HEK293 (cell line): ENCODE data around the gene CBX8.

Source experiments
- BCL11A ChIP-seq: fragments of 450-650 bp; formaldehyde crosslinking; IDR thresholded peaks from 2 replicates; pipeline ENCODE4 v1.5.1; 2016; ENCODE audit warnings: low read depth, missing biosample characterization, missing genetic modification characterization
- BCL11B ChIP-seq: fragments of 450-650 bp; formaldehyde crosslinking; IDR thresholded peaks from 2 replicates; pipeline ENCODE4 v1.5.1; 2016; ENCODE audit warnings: low read depth, missing biosample characterization, missing genetic modification characterization
- BCL6B ChIP-seq: fragments of 450-650 bp; formaldehyde crosslinking; IDR thresholded peaks from 2 replicates; pipeline ENCODE4 v1.5.1; 2017; ENCODE audit warnings: missing biosample characterization, missing genetic modification characterization
- CTCF ChIP-seq: fragments of 450-650 bp; formaldehyde crosslinking; IDR thresholded peaks from 2 replicates; pipeline ENCODE4 v1.5.1; 2016; ENCODE audit warnings: missing biosample characterization, missing genetic modification characterization
- HOXD13 ChIP-seq: sonication (generic); formaldehyde crosslinking; IDR thresholded peaks from 2 replicates; pipeline ENCODE4 v1.8.0; 2022; ENCODE audit warnings: missing genetic modification reagents, borderline replicate concordance
- MYNN ChIP-seq: fragments of 450-650 bp; formaldehyde crosslinking; IDR thresholded peaks from 2 replicates; pipeline ENCODE4 v1.5.1; 2016; ENCODE audit warnings: missing biosample characterization, missing genetic modification characterization, borderline replicate concordance
- PBX3 ChIP-seq: sonication (generic); formaldehyde crosslinking; IDR thresholded peaks from 2 replicates; pipeline ENCODE4 v1.8.1; 2022; ENCODE audit warnings: mild to moderate bottlenecking, moderate library complexity, missing genetic modification reagents
- PRDM1 ChIP-seq: fragments of 450-650 bp; formaldehyde crosslinking; IDR thresholded peaks from 2 replicates; pipeline ENCODE4; 2016; ENCODE audit warnings: missing biosample characterization, missing genetic modification characterization
- PRDM4 ChIP-seq: fragments of 450-650 bp; formaldehyde crosslinking; IDR thresholded peaks from 2 replicates; pipeline ENCODE4 v1.5.1; 2017; ENCODE audit warnings: missing biosample characterization, missing genetic modification characterization
- SP7 ChIP-seq: fragments of 450-650 bp; formaldehyde crosslinking; IDR thresholded peaks from 2 replicates; pipeline ENCODE4 v1.5.1; 2016; ENCODE audit warnings: missing biosample characterization, missing genetic modification characterization
- WT1 ChIP-seq: fragments of 450-650 bp; formaldehyde crosslinking; IDR thresholded peaks from 2 replicates; pipeline ENCODE4 v1.5.1; 2016; ENCODE audit warnings: missing biosample characterization, missing genetic modification characterization
- ZFHX2 ChIP-seq: fragments of 450-650 bp; formaldehyde crosslinking; conservative IDR thresholded peaks from 2 replicates; pipeline ENCODE4 v1.5.1; 2016; ENCODE audit warnings: missing biosample characterization, missing genetic modification characterization
- ZNF140 ChIP-seq: fragments of 450-650 bp; formaldehyde crosslinking; IDR thresholded peaks from 2 replicates; pipeline ENCODE4 v1.5.1; 2016; ENCODE audit warnings: missing biosample characterization, missing genetic modification characterization
- ZNF23 ChIP-seq: fragments of 450-650 bp; formaldehyde crosslinking; IDR thresholded peaks from 2 replicates; pipeline ENCODE4 v1.5.1; 2016; ENCODE audit warnings: missing biosample characterization, missing genetic modification characterization, borderline replicate concordance
- ZNF302 ChIP-seq: fragments of 450-650 bp; formaldehyde crosslinking; IDR thresholded peaks from 2 replicates; pipeline ENCODE4 v1.5.1; 2016; ENCODE audit warnings: missing biosample characterization, missing genetic modification characterization, low read depth
- ZNF311 ChIP-seq: fragments of 450-650 bp; formaldehyde crosslinking; IDR thresholded peaks from 2 replicates; pipeline ENCODE4 v1.5.1; 2017; ENCODE audit warnings: missing biosample characterization, missing genetic modification characterization, borderline replicate concordance
- ZNF398 ChIP-seq: fragments of 450-650 bp; formaldehyde crosslinking; IDR thresholded peaks from 2 replicates; pipeline ENCODE4 v1.5.1; 2017; ENCODE audit warnings: missing biosample characterization, missing genetic modification characterization
- ZNF426 ChIP-seq: fragments of 450-650 bp; formaldehyde crosslinking; IDR thresholded peaks from 2 replicates; pipeline ENCODE4 v1.5.1; 2017; ENCODE audit warnings: missing biosample characterization, missing genetic modification characterization, mild to moderate bottlenecking, inconsistent platforms, moderate library complexity
- ZNF48 ChIP-seq: fragments of 450-650 bp; formaldehyde crosslinking; IDR thresholded peaks from 2 replicates; pipeline ENCODE4 v1.5.1; 2016; ENCODE audit warnings: missing biosample characterization, missing genetic modification characterization
- ZNF529 ChIP-seq: fragments of 450-650 bp; formaldehyde crosslinking; IDR thresholded peaks from 2 replicates; pipeline ENCODE4 v1.5.1; 2017; ENCODE audit warnings: missing genetic modification characterization, missing biosample characterization; ENCODE audit not compliant: insufficient replicate concordance
- ZNF621 ChIP-seq: fragments of 450-650 bp; formaldehyde crosslinking; IDR thresholded peaks from 2 replicates; pipeline ENCODE4 v1.5.1; 2017; ENCODE audit warnings: missing biosample characterization, missing genetic modification characterization
- ZNF624 ChIP-seq: fragments of 450-650 bp; formaldehyde crosslinking; IDR thresholded peaks from 2 replicates; pipeline ENCODE4 v1.5.1; 2017; ENCODE audit warnings: missing biosample characterization, missing genetic modification characterization
- ZNF629 ChIP-seq: fragments of 450-650 bp; formaldehyde crosslinking; IDR thresholded peaks from 2 replicates; pipeline ENCODE4 v1.5.1; 2017; ENCODE audit warnings: missing biosample characterization, missing genetic modification characterization
- ZNF768 ChIP-seq: fragments of 450-650 bp; formaldehyde crosslinking; IDR thresholded peaks from 2 replicates; pipeline ENCODE4 v1.5.1; 2018; ENCODE audit warnings: missing biosample characterization, mild to moderate bottlenecking, missing genetic modification characterization
- ZNF843 ChIP-seq: fragments of 450-650 bp; formaldehyde crosslinking; IDR thresholded peaks from 2 replicates; pipeline ENCODE4 v1.5.1; 2016; ENCODE audit warnings: missing biosample characterization, missing genetic modification characterization
- ZSCAN18 ChIP-seq: fragments of 450-650 bp; formaldehyde crosslinking; IDR thresholded peaks from 2 replicates; pipeline ENCODE4 v1.5.1; 2016; ENCODE audit warnings: missing biosample characterization, missing genetic modification characterization
- ZSCAN23 ChIP-seq: fragments of 450-650 bp; formaldehyde crosslinking; IDR thresholded peaks from 2 replicates; pipeline ENCODE4 v1.5.1; 2016; ENCODE audit warnings: missing biosample characterization, missing genetic modification characterization
- ZSCAN4 ChIP-seq: fragments of 450-650 bp; formaldehyde crosslinking; IDR thresholded peaks from 2 replicates; pipeline ENCODE4 v1.5.1; 2017; ENCODE audit warnings: missing biosample characterization, missing genetic modification characterization

Gene CBX8

GRCh38 chr17:79801156-79802038, 4.5 kb upstream of the CBX8 start (continued):
- TF ChIP-seq PRDM1 (tag by site-specific recombination) (peak; percentile 72), ZNF426 (tag by site-specific recombination) (no peak), ZNF768 (no peak), WT1 (tag by site-specific recombination) (peak; percentile 13; the same call in 1 of the 2 replicates), BCL11A (tag by site-specific recombination) (no peak), ZNF629 (tag by site-specific recombination) (peak; percentile 29; the same call in 1 of the 2 replicates), ZNF621 (tag by site-specific recombination) (no peak), PRDM4 (tag by site-specific recombination) (no peak; the same call in 1 of the 2 replicates), MYNN (tag by site-specific recombination) (no peak; the same call in 1 of the 2 replicates), ZNF843 (0 out of 2 replicates have a peak, but pooled peaks have one; percentile 27), ZFHX2 (peak; percentile 63), BCL6B (no peak), ZNF624 (tag by site-specific recombination) (no peak), ZSCAN18 (tag by site-specific recombination) (no peak), ZNF140 (tag by site-specific recombination) (no peak), CTCF (tag by site-specific recombination) (peak; percentile 52), ZNF311 (tag by site-specific recombination) (no peak), ZNF529 (tag by site-specific recombination) (no peak), BCL11B (no peak), ZNF48 (tag by site-specific recombination) (no peak), ZNF398 (tag by site-specific recombination) (no peak; the same call in 1 of the 2 replicates), ZSCAN23 (tag by site-specific recombination) (0 out of 2 replicates have a peak, but pooled peaks have one; percentile 9), HOXD13 (no peak), ZNF302 (tag by site-specific recombination) (no peak), ZNF23 (tag by site-specific recombination) (no peak), SP7 (tag by site-specific recombination) (peak; percentile 69), ZSCAN4 (no peak), PBX3 (CRISPR knock-in tag) (no peak)
